ENCODE measurements around the gene MBD3L2B.
"Not testable (repeated sequence)": the region's sequence is repeated elsewhere in the genome, so short reads cannot be mapped to it uniquely, and the experiment has no call there.

MBD3L2B gene

DNA sequence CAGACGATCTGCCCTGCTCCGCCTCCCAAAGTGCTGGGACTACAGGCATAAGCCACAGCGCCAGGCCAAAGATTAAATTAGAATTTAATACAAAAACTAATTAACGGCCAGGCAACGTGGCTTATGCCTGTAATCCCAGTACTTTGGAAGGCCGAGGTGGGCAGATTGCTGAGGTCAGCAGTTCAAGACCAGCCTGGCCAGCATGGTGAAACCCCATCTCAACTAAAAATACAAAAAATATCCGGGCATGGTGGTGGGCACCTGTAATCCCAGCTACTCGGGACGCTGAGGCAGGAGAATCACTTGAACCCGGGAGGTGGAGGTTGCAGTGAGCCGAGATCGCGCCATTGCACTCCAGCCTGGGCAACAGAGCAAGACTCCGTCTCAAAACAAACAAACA lies 34.4 kb upstream of the MBD3L2B start:
- not testable (repeated sequence) for H3K9me3 ChIP-seq (ENCODE audit: low read length); H3K27ac ChIP-seq (ENCODE audit: low read depth, low read length)

DNA sequence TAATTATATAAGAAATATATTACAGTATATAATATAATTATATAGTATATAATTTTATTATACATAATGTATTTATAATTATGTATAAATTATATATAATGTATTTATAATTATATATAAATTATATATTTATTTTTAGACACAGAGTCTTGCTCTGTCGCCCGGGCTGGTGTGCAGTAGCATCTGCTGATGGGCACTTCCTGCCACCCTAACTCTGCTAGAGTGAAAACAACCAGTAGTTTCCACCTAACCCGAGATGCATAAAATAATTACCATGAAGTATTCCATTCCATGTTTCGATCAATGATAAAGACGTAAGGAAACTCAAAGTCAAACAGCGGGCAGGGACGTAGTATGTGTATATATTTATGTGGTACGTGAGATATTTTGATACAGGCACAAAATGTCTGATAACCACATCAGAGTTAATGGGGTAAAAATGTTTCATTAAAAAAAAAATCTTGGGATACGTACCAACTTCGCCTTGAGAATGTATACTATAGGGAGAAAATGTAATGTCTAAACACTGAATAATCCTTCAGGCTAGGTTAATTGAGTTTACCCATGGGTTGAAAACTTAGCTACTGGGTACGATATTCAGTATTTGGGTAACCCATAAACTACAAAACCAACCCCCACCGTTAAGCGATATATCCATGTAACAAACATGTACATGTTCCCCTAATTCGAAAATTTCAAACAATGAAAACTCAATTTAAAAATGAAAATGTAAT lies 33.6 kb upstream of the MBD3L2B start:
- not testable (repeated sequence) for H3K4me3 ChIP-seq (ENCODE audit: low read depth in 1 of 2, low read length in 2 of 2); H3K27ac ChIP-seq (ENCODE audit: low read depth, low read length); H3K4me1 ChIP-seq (ENCODE audit: insufficient read depth, low read length); H3K9ac ChIP-seq (ENCODE audit: low read length); H3K9me3 ChIP-seq (ENCODE audit: low read length); H3K27me3 ChIP-seq (ENCODE audit: control insufficient read depth in 1 of 2, insufficient read depth in 2 of 2, low read length in 2 of 2); H3K36me3 ChIP-seq (ENCODE audit: insufficient read depth, low read length)

More for the DNA sequence above, 34.4 kb upstream of the MBD3L2B start:
- H3K36me3 ChIP-seq (ENCODE audit: insufficient read depth, low read length); H3K4me3 ChIP-seq (ENCODE audit: low read depth in 1 of 2, low read length in 2 of 2); H3K9ac ChIP-seq (ENCODE audit: low read length); H3K4me1 ChIP-seq (ENCODE audit: insufficient read depth, low read length); H3K27me3 ChIP-seq (ENCODE audit: control insufficient read depth in 1 of 2, insufficient read depth in 2 of 2, low read length in 2 of 2): not testable (repeated sequence)

DNA sequence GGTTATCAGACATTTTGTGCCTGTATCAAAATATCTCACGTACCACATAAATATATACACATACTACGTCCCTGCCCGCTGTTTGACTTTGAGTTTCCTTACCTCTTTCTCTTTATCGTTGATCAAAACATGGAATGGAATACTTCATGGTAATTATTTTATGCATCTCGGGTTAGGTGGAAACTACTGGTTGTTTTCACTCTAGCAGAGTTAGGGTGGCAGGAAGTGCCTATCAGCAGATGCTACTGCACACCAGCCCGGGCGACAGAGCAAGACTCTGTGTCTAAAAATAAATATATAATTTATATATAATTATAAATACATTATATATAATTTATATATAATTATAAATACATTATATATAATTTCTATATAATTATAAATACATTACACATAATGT lies 31.7 kb upstream of the MBD3L2B start:
- not testable (repeated sequence) for H3K9ac ChIP-seq (ENCODE audit: low read length); H3K9me3 ChIP-seq (ENCODE audit: low read length); H3K27me3 ChIP-seq (ENCODE audit: control insufficient read depth in 1 of 2, insufficient read depth in 2 of 2, low read length in 2 of 2); H3K27ac ChIP-seq (ENCODE audit: low read depth, low read length); H3K4me3 ChIP-seq (ENCODE audit: low read depth in 1 of 2, low read length in 2 of 2); H3K36me3 ChIP-seq (ENCODE audit: insufficient read depth, low read length); H3K4me1 ChIP-seq (ENCODE audit: insufficient read depth, low read length)

DNA sequence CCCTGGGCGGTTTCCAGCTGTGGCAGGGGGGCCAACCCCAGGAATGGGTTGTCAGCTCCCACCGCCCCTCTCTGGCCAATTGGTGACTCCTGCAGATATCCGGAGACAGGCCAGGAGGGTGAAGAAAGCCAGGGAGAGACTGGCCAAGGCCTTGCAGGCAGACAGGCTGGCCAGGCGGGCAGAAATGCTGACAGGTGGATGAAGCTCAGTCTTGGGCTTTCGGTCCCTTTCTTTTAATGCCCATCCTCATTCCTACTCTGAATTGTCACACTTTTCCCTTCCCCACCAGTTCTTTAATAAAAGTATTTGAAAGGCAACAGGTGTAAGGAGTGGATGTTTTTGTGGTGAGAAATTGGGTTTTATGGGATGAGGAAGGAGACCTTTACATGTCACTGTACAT lies 30.2 kb upstream of the MBD3L2B start:
- not testable (repeated sequence) for H3K27me3 ChIP-seq (ENCODE audit: control insufficient read depth in 1 of 2, insufficient read depth in 2 of 2, low read length in 2 of 2); H3K9ac ChIP-seq (ENCODE audit: low read length); H3K36me3 ChIP-seq (ENCODE audit: insufficient read depth, low read length); H3K27ac ChIP-seq (ENCODE audit: low read depth, low read length); H3K4me1 ChIP-seq (ENCODE audit: insufficient read depth, low read length); H3K4me3 ChIP-seq (ENCODE audit: low read depth in 1 of 2, low read length in 2 of 2); H3K9me3 ChIP-seq (ENCODE audit: low read length)

DNA sequence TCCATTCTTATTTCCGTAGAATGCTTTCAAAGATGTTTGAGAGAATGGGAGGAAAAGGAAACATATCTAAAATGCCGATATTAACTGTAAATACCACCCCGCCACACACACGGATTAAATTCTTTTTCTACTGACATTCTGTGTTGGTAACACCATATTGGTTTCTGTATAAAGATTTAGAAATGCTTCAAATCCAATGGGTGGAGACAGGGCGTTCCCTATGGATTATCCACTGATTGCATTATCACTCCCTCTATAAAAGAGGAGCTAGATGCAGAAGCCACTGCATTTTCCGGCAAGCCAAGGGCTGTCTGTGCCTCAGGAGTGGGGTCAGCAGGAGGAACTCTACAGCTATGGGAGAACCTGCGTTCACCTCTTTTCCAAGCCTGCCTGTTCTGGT lies 27.8 kb upstream of the MBD3L2B start, which contains the start of gene MBD3L2:
MBD3L2 (plus strand) TSS at position 301 of the 400 bp plus-strand sequence; CDS start at position 354, 53 bp downstream.
- not testable (repeated sequence) for H3K27ac ChIP-seq (ENCODE audit: low read depth, low read length); H3K4me1 ChIP-seq (ENCODE audit: insufficient read depth, low read length); H3K27me3 ChIP-seq (ENCODE audit: control insufficient read depth in 1 of 2, insufficient read depth in 2 of 2, low read length in 2 of 2); H3K36me3 ChIP-seq (ENCODE audit: insufficient read depth, low read length); H3K9me3 ChIP-seq (ENCODE audit: low read length); H3K9ac ChIP-seq (ENCODE audit: low read length); H3K4me3 ChIP-seq (ENCODE audit: low read depth in 1 of 2, low read length in 2 of 2)

DNA sequence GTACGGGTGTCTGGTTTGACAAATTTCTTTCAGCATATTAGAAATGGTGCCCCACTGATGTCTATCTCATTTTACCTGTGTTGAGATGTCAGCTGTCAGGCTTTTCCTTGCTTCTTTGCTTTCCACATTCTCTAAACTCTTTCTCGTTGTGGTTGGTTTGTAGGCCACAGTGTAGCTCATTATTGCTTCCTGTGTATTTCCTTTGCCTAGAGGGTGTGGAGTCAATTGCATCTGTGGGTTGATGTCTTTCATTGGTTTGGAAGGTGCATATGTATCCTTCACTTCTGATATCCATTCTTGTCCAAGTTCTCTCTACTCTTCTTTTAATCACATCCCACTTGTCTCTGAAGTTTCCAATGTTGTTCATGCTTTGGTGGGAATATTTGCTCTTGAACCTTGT lies 20.3 kb upstream of the MBD3L2B start:
- not testable (repeated sequence) for H3K27me3 ChIP-seq (ENCODE audit: control insufficient read depth in 1 of 2, insufficient read depth in 2 of 2, low read length in 2 of 2)

DNA sequence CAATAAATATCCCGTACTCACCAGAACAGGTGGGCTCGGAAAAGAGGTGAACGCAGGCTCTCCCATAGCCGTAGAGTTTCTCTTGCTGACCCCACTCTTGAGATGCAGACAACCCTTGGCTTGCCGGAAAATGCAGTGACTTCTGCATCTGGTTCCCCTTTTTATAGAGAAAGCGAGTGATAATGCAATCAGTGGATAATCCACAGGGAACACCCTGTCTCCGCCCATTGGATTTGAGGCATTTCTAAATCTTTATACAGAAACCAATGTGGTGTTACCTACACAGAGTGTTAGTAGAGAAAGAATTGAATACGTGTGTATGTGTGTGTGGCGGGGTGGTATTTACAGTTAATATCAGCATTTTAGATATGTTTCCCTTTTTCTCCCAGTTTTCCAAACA lies 18.8 kb upstream of the MBD3L2B start, which contains the start of gene MBD3L4:
MBD3L4 (minus strand) TSS at position 101 of the 400 bp plus-strand sequence; CDS start at position 66, 35 bp downstream.
- H3K27ac ChIP-seq (ENCODE audit: low read depth, low read length); H3K4me1 ChIP-seq (ENCODE audit: insufficient read depth, low read length); H3K9ac ChIP-seq (ENCODE audit: low read length); H3K36me3 ChIP-seq (ENCODE audit: insufficient read depth, low read length); H3K27me3 ChIP-seq (ENCODE audit: control insufficient read depth in 1 of 2, insufficient read depth in 2 of 2, low read length in 2 of 2); H3K9me3 ChIP-seq (ENCODE audit: low read length); H3K4me3 ChIP-seq (ENCODE audit: low read depth in 1 of 2, low read length in 2 of 2): not testable (repeated sequence)

More for the DNA sequence above, 20.3 kb upstream of the MBD3L2B start:
- H3K9me3 ChIP-seq (ENCODE audit: low read length); H3K27ac ChIP-seq (ENCODE audit: low read depth, low read length); H3K4me3 ChIP-seq (ENCODE audit: low read depth in 1 of 2, low read length in 2 of 2); H3K9ac ChIP-seq (ENCODE audit: low read length); H3K4me1 ChIP-seq (ENCODE audit: insufficient read depth, low read length); H3K36me3 ChIP-seq (ENCODE audit: insufficient read depth, low read length): not testable (repeated sequence)

DNA sequence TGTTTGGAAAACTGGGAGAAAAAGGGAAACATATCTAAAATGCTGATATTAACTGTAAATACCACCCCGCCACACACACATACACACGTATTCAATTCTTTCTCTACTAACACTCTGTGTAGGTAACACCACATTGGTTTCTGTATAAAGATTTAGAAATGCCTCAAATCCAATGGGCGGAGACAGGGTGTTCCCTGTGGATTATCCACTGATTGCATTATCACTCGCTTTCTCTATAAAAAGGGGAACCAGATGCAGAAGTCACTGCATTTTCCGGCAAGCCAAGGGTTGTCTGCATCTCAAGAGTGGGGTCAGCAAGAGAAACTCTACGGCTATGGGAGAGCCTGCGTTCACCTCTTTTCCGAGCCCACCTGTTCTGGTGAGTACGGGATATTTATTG lies 9.0 kb upstream of the MBD3L2B start, which contains the start of gene MBD3L5:
MBD3L5 (plus strand) TSS at position 301 of the 400 bp plus-strand sequence; CDS start at position 335, 34 bp downstream.
- H3K36me3 ChIP-seq (ENCODE audit: insufficient read depth, low read length); H3K27me3 ChIP-seq (ENCODE audit: control insufficient read depth in 1 of 2, insufficient read depth in 2 of 2, low read length in 2 of 2); H3K4me1 ChIP-seq (ENCODE audit: insufficient read depth, low read length); H3K9ac ChIP-seq (ENCODE audit: low read length); H3K4me3 ChIP-seq (ENCODE audit: low read depth in 1 of 2, low read length in 2 of 2); H3K9me3 ChIP-seq (ENCODE audit: low read length); H3K27ac ChIP-seq (ENCODE audit: low read depth, low read length): not testable (repeated sequence)

DNA sequence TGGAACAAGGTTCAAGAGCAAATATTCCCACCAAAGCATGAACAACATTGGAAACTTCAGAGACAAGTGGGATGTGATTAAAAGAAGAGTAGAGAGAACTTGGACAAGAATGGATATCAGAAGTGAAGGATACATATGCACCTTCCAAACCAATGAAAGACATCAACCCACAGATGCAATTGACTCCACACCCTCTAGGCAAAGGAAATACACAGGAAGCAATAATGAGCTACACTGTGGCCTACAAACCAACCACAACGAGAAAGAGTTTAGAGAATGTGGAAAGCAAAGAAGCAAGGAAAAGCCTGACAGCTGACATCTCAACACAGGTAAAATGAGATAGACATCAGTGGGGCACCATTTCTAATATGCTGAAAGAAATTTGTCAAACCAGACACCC lies 7.6 kb upstream of the MBD3L2B start:
- not testable (repeated sequence) for H3K27me3 ChIP-seq (ENCODE audit: control insufficient read depth in 1 of 2, insufficient read depth in 2 of 2, low read length in 2 of 2); H3K27ac ChIP-seq (ENCODE audit: low read depth, low read length); H3K4me3 ChIP-seq (ENCODE audit: low read depth in 1 of 2, low read length in 2 of 2); H3K9me3 ChIP-seq (ENCODE audit: low read length); H3K4me1 ChIP-seq (ENCODE audit: insufficient read depth, low read length); H3K36me3 ChIP-seq (ENCODE audit: insufficient read depth, low read length); H3K9ac ChIP-seq (ENCODE audit: low read length)

DNA sequence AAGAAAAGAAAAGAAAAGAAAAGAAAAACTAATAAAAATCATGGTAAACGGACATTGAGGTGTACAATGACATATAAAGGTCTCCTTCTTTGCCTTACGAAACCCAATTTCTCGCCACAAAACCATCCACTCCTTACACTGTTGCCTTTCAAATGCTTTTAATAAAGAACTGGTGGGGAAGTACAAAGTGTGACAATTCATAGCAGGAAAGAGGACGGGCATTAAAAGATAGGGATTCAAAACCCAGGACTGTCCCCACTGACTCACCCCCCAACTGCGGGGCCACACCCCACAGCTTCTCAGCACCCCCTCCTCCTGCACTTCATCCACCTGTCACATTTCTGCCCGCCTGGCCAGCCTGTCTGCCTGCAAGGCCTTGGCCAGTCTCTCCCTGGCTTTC lies 2.4 kb downstream of the MBD3L2B start:
- Histone ChIP-seq H3K27me3 (ENCODE audit: control insufficient read depth in 1 of 2, insufficient read depth in 2 of 2, low read length in 2 of 2) (no peaks in the 10 kb centered on the region), H3K4me1 (ENCODE audit: insufficient read depth, low read length) (no peaks in the 10 kb centered on the region), H3K27ac (ENCODE audit: low read depth, low read length) (no peak overlapping the region), H3K9ac (ENCODE audit: low read length) (no peak overlapping the region), H3K36me3 (ENCODE audit: insufficient read depth, low read length) (no peaks in the 10 kb centered on the region), H3K4me3 (ENCODE audit: low read depth in 1 of 2, low read length in 2 of 2) (no peak overlapping the region), H3K9me3 (ENCODE audit: low read length) (no peaks in the 10 kb centered on the region)

DNA sequence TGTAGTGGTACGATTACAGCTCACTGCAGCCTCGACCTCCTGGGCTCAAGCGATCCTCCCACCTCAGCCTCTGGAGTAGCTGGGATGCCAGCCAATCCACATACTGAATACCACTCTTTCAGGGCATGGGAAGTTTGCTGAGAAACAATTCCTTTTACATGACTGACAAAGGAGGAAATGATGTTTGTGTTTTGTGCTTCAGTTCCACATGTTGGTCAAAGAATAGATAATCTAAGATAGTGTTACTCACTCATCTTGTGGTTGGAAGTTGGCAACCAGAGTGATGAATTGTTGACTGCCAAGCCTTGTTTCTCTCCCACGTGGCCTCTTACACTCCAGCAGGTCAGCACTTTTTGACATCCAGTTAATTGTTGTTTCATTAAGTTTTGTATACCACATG lies 7.6 kb downstream of the MBD3L2B start:
- Histone ChIP-seq H3K9ac (ENCODE audit: low read length) (no peak overlapping the region), H3K27me3 (ENCODE audit: control insufficient read depth in 1 of 2, insufficient read depth in 2 of 2, low read length in 2 of 2) (no peaks in the 10 kb centered on the region), H3K27ac (ENCODE audit: low read depth, low read length) (no peak overlapping the region), H3K9me3 (ENCODE audit: low read length) (no peaks in the 10 kb centered on the region), H3K4me3 (ENCODE audit: low read depth in 1 of 2, low read length in 2 of 2) (no peak overlapping the region), H3K4me1 (ENCODE audit: insufficient read depth, low read length) (no peaks in the 10 kb centered on the region), H3K36me3 (ENCODE audit: insufficient read depth, low read length) (no peaks in the 10 kb centered on the region)

Data from muscle layer of colon (tissue), 2 donors.